HG03045 (cell line): ENCODE measurements around the gene MAP3K1.

Experiments
- ATAC-seq: cut with Tn5 transposase; IDR thresholded peaks from one replicate; pipeline ENCODE4 v1.9.1; 2021; ENCODE audit warnings: mild to moderate bottlenecking, moderate library complexity; ENCODE audit not compliant: unreplicated experiment

MAP3K1 gene

GRCh38 chr5:56900395-56900794, 85.0 kb downstream of the MAP3K1 start:
- no peak for ATAC-seq

- ATAC-seq, result no peak
Measured at GRCh38 chr5:56900858-56901578, 85.7 kb downstream of the MAP3K1 start.

- ATAC-seq, result peak; percentile 49
Measured at GRCh38 chr5:56908942-56909293, 93.6 kb downstream of the MAP3K1 start.

GRCh38 chr5:56909294-56910209, 94.2 kb downstream of the MAP3K1 start, which contains the start of gene SETD9:
Gene SETD9, plus strand, starts transcription at chr5:56909596. Its CDS starts 50 bp downstream, at chr5:56909646.
- ATAC-seq, result peak; percentile 89

GRCh38 chr5:56910210-56910965, 95.0 kb downstream of the MAP3K1 start:
- peak; percentile 21 for ATAC-seq

- ATAC-seq, result no peak
Measured at GRCh38 chr5:56913766-56914165, 98.4 kb downstream of the MAP3K1 start.

GRCh38 chr5:56914678-56915077, 99.3 kb downstream of the MAP3K1 start:
- no peak for ATAC-seq

- ATAC-seq, result no peak
Measured at GRCh38 chr5:56917534-56917933, 102.2 kb downstream of the MAP3K1 start.

GRCh38 chr5:56918054-56918453, 102.7 kb downstream of the MAP3K1 start:
- ATAC-seq, result no peak

GRCh38 chr5:56919942-56920662, 104.8 kb downstream of the MAP3K1 start:
- no peak for ATAC-seq

- ATAC-seq, result no peak
Measured at GRCh38 chr5:56922922-56923321, 107.6 kb downstream of the MAP3K1 start.

- no peak for ATAC-seq
Measured at GRCh38 chr5:56934325-56934724, 119.0 kb downstream of the MAP3K1 start.

- ATAC-seq, result no peak
Measured at GRCh38 chr5:56938858-56939257, 123.5 kb downstream of the MAP3K1 start.

- no peak for ATAC-seq
Measured at GRCh38 chr5:56941981-56942380, 126.6 kb downstream of the MAP3K1 start.
